SK-N-SH (cell line): ENCODE results near the gene CYP11A1. TPM values are rescaled to one million over a fixed set of nuclear protein-coding genes. Genes with fewer than 3 reads are reported as not detected.

Source experiments
- CTCF ChIA-PET: fragments of 300-600, 350-600 bp; formaldehyde crosslinking; extraction: SDS; loops from one replicate; lab custom pipeline; 2021; lab: Yijun Ruan, JAX
- POLR2A ChIA-PET: fragments of 350-600 bp; sonication (Branson Sonifier 250); formaldehyde crosslinking; extraction: SDS; loops from one replicate; lab custom pipeline; 2020; ENCODE audit warnings: antibody characterized with exemption, inconsistent platforms; lab: Yijun Ruan, JAX
- DNase-seq: peaks from one replicate; pipeline ENCODE4 v3.0.0; 2012
- H2AFZ ChIP-seq: fragments of 200-600 bp; sonication (generic); 2 replicates; pipeline ENCODE4 v1.8.1; 2016; ENCODE audit warnings: antibody characterized with exemption, mild to moderate bottlenecking, low read depth
- H3F3A ChIP-seq: fragments of 200-600 bp; sonication (generic); replicated peaks from 2 replicates; pipeline ENCODE3; 2016; ENCODE audit warnings: antibody characterized with exemption, mild to moderate bottlenecking; ENCODE audit not compliant: insufficient read depth
- H3K27ac ChIP-seq, 2 experiments: fragments of 200-500 bp in 1 of 2; fragments of 200-600 bp in 1 of 2; sonication (Bioruptor generic) in 1 of 2; sonication (generic), shearing (Covaris generic) in 1 of 2; 2 replicates each; pipeline versions ENCODE4 v1.5.1 to v1.6.1; 2014 to 2016; ENCODE audit warnings: low read depth in 2 of 2, inconsistent platforms in 1 of 2, low read length in 1 of 2, mild to moderate bottlenecking in 1 of 2, mixed read lengths in 1 of 2
- H3K27me3 ChIP-seq: fragments of 200-600 bp; sonication (generic), shearing (Covaris generic); 2 replicates; pipeline ENCODE4 v1.6.1; 2016; ENCODE audit warnings: mixed run types; ENCODE audit not compliant: insufficient read depth
- H3K36me3 ChIP-seq, 2 experiments: fragments of 200-500 bp in 1 of 2; fragments of 200-600 bp in 1 of 2; sonication (Bioruptor generic) in 1 of 2; sonication (generic) in 1 of 2; replicated peaks in 1 of 2; 2 replicates each; pipeline versions ENCODE3 to v1.5.1; 2014 to 2016; ENCODE audit warnings: low read length in 1 of 2, mild to moderate bottlenecking in 1 of 2; ENCODE audit not compliant: insufficient read depth in 2 of 2, control insufficient read depth in 1 of 2
- H3K4me1 ChIP-seq, 2 experiments: fragments of 200-500 bp in 1 of 2; fragments of 200-600 bp in 1 of 2; sonication (Bioruptor generic) in 1 of 2; sonication (generic), shearing (Covaris generic) in 1 of 2; 2 replicates each; pipeline versions ENCODE4 v1.5.1 to v1.6.1; 2014 to 2016; ENCODE audit warnings: low read depth in 1 of 2, low read length in 1 of 2, mixed run types in 1 of 2; ENCODE audit not compliant: insufficient read depth in 2 of 2, control insufficient read depth in 1 of 2
- H3K4me2 ChIP-seq: fragments of 200-600 bp; sonication (generic), shearing (Covaris generic); 2 replicates; pipeline ENCODE4 v1.6.1; 2017; ENCODE audit warnings: mixed run types
- H3K4me3 ChIP-seq, 2 experiments: fragments of 200-500 bp in 1 of 2; fragments of 200-600 bp in 1 of 2; sonication (Bioruptor generic) in 1 of 2; sonication (generic), shearing (Covaris generic) in 1 of 2; 2 replicates each; pipeline versions ENCODE4 v1.5.1 to v1.8.1; 2014 to 2016; ENCODE audit warnings: low read depth in 2 of 2, inconsistent platforms in 1 of 2, low read length in 1 of 2, mild to moderate bottlenecking in 1 of 2, mixed read lengths in 1 of 2, moderate library complexity in 1 of 2
- H3K79me2 ChIP-seq: fragments of 200-600 bp; sonication (generic); 2 replicates; pipeline ENCODE4 v1.8.1; 2017; ENCODE audit warnings: mild to moderate bottlenecking; ENCODE audit not compliant: insufficient read depth
- H3K9ac ChIP-seq: fragments of 200-600 bp; sonication (generic); 2 replicates; pipeline ENCODE4 v1.6.1; 2017; ENCODE audit warnings: mixed run types
- H3K9me2 ChIP-seq: fragments of 200-600 bp; sonication (generic); 2 replicates; pipeline ENCODE4 v1.6.1; 2017; ENCODE audit warnings: mixed run types
- H3K9me3 ChIP-seq: fragments of 200-600 bp; sonication (generic); 2 replicates; pipeline ENCODE4 v1.6.1; 2017; ENCODE audit warnings: mixed run types, mild to moderate bottlenecking, moderate library complexity
- H4K20me1 ChIP-seq: fragments of 200-600 bp; sonication (generic); 2 replicates; pipeline ENCODE4 v1.6.1; 2017; ENCODE audit warnings: mild to moderate bottlenecking, mixed run types; ENCODE audit not compliant: insufficient read depth
- CHD2 ChIP-seq: fragments of 150-350 bp; IDR thresholded peaks from 2 replicates; pipeline ENCODE4 v1.6.1; 2018; ENCODE audit warnings: low read length; ENCODE audit not compliant: partially characterized antibody
- ELF1 ChIP-seq: IDR thresholded peaks from 2 replicates; pipeline ENCODE4 v1.4.0; 2012
- EP300 ChIP-seq, 2 experiments: IDR thresholded peaks; 2 replicates each; pipeline versions ENCODE4 v1.4.0 to v1.6.1; 2012; ENCODE audit warnings: borderline replicate concordance in 1 of 2, low read depth in 1 of 2, low read length in 1 of 2
- MXI1 ChIP-seq: IDR thresholded peaks from 2 replicates; pipeline ENCODE4 v1.6.1; 2012; ENCODE audit warnings: mild to moderate bottlenecking, low read depth, low read length, improper control_type of control experiment
- NRF1 ChIP-seq: IDR thresholded peaks from 2 replicates; pipeline ENCODE4 v1.6.1; 2012; ENCODE audit warnings: low read depth, mild to moderate bottlenecking, low read length
- RCOR1 ChIP-seq: fragments of 150-350 bp; IDR thresholded peaks from 2 replicates; pipeline ENCODE4 v1.6.1; 2017; ENCODE audit warnings: antibody characterized with exemption, low read length
- TCF12 ChIP-seq: IDR thresholded peaks from 2 replicates; pipeline ENCODE4 v1.4.0; 2012
- YY1 ChIP-seq: IDR thresholded peaks from 2 replicates; pipeline ENCODE4 v1.4.0; 2012; ENCODE audit warnings: low read depth, mild to moderate bottlenecking
- WGBS: methylation state at CpG from one replicate; pipeline ENCODE4 v1.1.6; 2017; ENCODE audit warnings: low lambda C conversion rate; 5-methylcytosine and 5-hydroxymethylcytosine counted together
- polyA plus RNA-seq, 3 experiments: library from polyadenylated mRNA; depleted of rRNA; stranded (reverse); fragments of >200 nt; gene quantifications; 2 replicates each; pipeline ENCODE4 v1.2.3, GENCODE V29; 2012
- TF ChIP-seq, protein P1 (sequence below): IDR thresholded peaks from 2 replicates; pipeline ENCODE4; 2012
- TF ChIP-seq, protein P2 (sequence below): fragments of 150-350 bp; IDR thresholded peaks from 2 replicates; pipeline ENCODE4 v1.6.1; 2016; ENCODE audit warnings: mild to moderate bottlenecking, low read depth, low read length
- TF ChIP-seq, protein P3 (sequence below): IDR thresholded peaks from 2 replicates; pipeline ENCODE4 v1.4.0; 2012; ENCODE audit warnings: low read depth, borderline replicate concordance
- TF ChIP-seq, protein P4 (sequence below): fragments of 200-600 bp; sonication (generic); IDR thresholded peaks from 2 replicates; pipeline ENCODE4 v1.6.1; 2017; ENCODE audit warnings: antibody characterized with exemption, mild to moderate bottlenecking, moderate library complexity

Gene CYP11A1
- polyA plus RNA-seq, 1 of the 3 experiments (the other 2 are of a cell fraction): 0.08 TPM

DNA sequence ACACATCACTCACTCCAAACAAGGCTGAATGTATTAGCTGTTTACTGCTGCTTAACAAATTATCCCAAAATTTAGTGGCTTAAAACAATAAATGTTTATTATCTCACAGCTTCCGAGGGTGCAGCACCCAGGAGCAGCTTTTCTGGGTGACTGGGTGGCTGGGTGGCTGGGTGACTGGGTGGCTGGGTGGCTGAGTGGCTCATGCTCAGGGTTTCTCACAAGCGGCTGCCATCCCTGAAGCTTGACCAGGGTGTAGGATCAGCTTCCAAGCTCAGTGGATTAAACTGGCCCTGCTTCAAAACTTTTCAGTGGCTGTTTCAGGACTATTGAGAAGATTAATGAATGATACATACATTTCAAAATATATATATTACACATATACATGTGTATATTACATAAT, 2.3 kb upstream of the CYP11A1 start:
- H3K27me3 ChIP-seq: peaks cover 30% of the 10 kb centered on the region
- ChIA-PET CTCF (interaction anchor here (0.6 to 23.8 kb wide), 3 partner anchors 13 to 125 kb away, joined by 3 to 779 read pairs (median 3); partner anchors contain the start of genes SEMA7A and UBL7), POLR2A (no interaction called here)
- H3F3A ChIP-seq: no peaks in the 10 kb centered on the region
- no peaks in the 10 kb centered on the region for H4K20me1 ChIP-seq
- H3K79me2 ChIP-seq: no peaks in the 10 kb centered on the region
- H3K9ac ChIP-seq: no peak overlapping the region
- no peak overlapping the region for H2AFZ ChIP-seq
- 60% methylated on average over 2 of the region's 2 CpGs for WGBS
- no peak overlapping the region for H3K27ac ChIP-seq
- no peaks in the 10 kb centered on the region for H3K9me2 ChIP-seq
- TF ChIP-seq, protein P1, sequence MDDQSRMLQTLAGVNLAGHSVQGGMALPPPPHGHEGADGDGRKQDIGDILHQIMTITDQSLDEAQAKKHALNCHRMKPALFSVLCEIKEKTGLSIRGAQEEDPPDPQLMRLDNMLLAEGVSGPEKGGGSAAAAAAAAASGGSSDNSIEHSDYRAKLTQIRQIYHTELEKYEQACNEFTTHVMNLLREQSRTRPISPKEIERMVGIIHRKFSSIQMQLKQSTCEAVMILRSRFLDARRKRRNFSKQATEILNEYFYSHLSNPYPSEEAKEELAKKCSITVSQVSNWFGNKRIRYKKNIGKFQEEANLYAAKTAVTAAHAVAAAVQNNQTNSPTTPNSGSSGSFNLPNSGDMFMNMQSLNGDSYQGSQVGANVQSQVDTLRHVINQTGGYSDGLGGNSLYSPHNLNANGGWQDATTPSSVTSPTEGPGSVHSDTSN: no peak
- TF ChIP-seq, protein P2, sequence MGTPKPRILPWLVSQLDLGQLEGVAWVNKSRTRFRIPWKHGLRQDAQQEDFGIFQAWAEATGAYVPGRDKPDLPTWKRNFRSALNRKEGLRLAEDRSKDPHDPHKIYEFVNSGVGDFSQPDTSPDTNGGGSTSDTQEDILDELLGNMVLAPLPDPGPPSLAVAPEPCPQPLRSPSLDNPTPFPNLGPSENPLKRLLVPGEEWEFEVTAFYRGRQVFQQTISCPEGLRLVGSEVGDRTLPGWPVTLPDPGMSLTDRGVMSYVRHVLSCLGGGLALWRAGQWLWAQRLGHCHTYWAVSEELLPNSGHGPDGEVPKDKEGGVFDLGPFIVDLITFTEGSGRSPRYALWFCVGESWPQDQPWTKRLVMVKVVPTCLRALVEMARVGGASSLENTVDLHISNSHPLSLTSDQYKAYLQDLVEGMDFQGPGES: no peak
- no peak for TF ChIP-seq MXI1
- H3K9me3 ChIP-seq: no peaks in the 10 kb centered on the region
- DNase-seq: no peak
- no peak overlapping the region for H3K4me2 ChIP-seq
- peaks cover 0 to 8% of the 10 kb centered on the region in 2 experiments; a peak in 1 of 4 replicates for H3K4me1 ChIP-seq
- no peaks in the 10 kb centered on the region for H3K36me3 ChIP-seq
- no peak overlapping the region for H3K4me3 ChIP-seq

DNA sequence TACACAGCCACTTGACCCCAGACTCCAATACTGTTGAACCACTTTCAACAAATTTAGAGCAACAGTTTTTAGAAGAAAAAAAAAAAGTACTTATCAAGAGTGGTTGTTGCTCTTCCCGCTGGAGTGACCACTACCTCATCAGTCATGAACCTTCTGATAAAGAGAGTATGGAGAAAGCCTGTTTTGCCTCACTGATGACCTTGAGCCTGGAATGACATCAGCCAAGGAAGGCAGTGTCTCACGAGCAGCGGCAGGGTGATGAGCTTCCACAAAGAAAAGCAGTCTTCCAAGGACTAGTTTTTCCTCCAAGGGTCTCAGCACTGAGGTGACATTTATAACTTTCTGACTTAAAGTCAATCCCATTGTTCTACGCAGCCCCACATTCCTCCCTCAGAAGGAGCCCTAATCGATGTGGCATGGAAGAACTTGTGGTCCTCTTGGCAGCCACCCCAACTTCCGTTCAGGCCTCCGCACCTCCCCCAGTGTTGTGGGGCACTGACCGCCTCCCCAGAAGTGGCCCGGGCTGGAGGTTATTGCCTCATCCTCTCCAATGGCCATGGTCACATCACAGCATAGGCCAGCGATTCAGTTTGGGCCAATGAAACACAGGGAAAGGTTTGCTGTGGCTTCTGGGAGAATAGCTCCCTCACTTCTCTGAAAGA, 1.8 kb upstream of the CYP11A1 start:
- Histone ChIP-seq H3K27ac (no peak overlapping the region), H3K4me2 (no peak overlapping the region), H3K4me3 (no peak overlapping the region), H3K4me1 (peaks cover 0 to 4% of the 10 kb centered on the region in 2 experiments; a peak in 1 of 4 replicates), H3K9me3 (no peaks in the 10 kb centered on the region), H3K27me3 (peaks cover 30% of the 10 kb centered on the region), H3K9ac (no peak overlapping the region), H3K79me2 (no peaks in the 10 kb centered on the region), H3F3A (no peaks in the 10 kb centered on the region), H4K20me1 (no peaks in the 10 kb centered on the region), H3K9me2 (no peaks in the 10 kb centered on the region), H3K36me3 (no peaks in the 10 kb centered on the region), H2AFZ (no peak overlapping the region)
- DNase-seq: no peak
- POLR2A ChIA-PET: no interaction called here
- WGBS: 58% methylated on average over 10 of the region's 10 CpGs
- CTCF ChIA-PET: interaction anchor here (0.6 to 23.8 kb wide), 4 partner anchors 13 to 126 kb away, joined by 3 to 779 read pairs (median 3); partner anchors contain the start of genes SEMA7A and UBL7
- TF ChIP-seq, protein P1: no peak
- TF ChIP-seq TCF12 (no peak), RCOR1 (no peak), EP300 (IDR thresholded peaks at IDR 0.05; ENCODE audit: borderline replicate concordance in 1 of 2, low read depth in 1 of 2, low read length in 1 of 2) (no peak), CHD2 (no peak), YY1 (no peak), ELF1 (no peak), NRF1 (no peak)
- TF ChIP-seq, protein P2: no peak
- TF ChIP-seq, protein P3, sequence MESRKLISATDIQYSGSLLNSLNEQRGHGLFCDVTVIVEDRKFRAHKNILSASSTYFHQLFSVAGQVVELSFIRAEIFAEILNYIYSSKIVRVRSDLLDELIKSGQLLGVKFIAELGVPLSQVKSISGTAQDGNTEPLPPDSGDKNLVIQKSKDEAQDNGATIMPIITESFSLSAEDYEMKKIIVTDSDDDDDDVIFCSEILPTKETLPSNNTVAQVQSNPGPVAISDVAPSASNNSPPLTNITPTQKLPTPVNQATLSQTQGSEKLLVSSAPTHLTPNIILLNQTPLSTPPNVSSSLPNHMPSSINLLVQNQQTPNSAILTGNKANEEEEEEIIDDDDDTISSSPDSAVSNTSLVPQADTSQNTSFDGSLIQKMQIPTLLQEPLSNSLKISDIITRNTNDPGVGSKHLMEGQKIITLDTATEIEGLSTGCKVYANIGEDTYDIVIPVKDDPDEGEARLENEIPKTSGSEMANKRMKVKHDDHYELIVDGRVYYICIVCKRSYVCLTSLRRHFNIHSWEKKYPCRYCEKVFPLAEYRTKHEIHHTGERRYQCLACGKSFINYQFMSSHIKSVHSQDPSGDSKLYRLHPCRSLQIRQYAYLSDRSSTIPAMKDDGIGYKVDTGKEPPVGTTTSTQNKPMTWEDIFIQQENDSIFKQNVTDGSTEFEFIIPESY: no peak
- TF ChIP-seq, protein P4, sequence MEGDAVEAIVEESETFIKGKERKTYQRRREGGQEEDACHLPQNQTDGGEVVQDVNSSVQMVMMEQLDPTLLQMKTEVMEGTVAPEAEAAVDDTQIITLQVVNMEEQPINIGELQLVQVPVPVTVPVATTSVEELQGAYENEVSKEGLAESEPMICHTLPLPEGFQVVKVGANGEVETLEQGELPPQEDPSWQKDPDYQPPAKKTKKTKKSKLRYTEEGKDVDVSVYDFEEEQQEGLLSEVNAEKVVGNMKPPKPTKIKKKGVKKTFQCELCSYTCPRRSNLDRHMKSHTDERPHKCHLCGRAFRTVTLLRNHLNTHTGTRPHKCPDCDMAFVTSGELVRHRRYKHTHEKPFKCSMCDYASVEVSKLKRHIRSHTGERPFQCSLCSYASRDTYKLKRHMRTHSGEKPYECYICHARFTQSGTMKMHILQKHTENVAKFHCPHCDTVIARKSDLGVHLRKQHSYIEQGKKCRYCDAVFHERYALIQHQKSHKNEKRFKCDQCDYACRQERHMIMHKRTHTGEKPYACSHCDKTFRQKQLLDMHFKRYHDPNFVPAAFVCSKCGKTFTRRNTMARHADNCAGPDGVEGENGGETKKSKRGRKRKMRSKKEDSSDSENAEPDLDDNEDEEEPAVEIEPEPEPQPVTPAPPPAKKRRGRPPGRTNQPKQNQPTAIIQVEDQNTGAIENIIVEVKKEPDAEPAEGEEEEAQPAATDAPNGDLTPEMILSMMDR: no peak
